AG09319 (cell line): ENCODE data around the gene HDAC4.

Experiments
- DNase-seq: peaks from one replicate; pipeline ENCODE4 v3.0.0-alpha.2; 2010; ENCODE audit warnings: low read depth; ENCODE audit errors: extremely low read depth
- CTCF ChIP-seq: IDR thresholded peaks from 2 replicates; pipeline ENCODE4 v1.5.1; 2011; ENCODE audit warnings: low read depth, mild to moderate bottlenecking, inconsistent platforms, low read length, moderate library complexity

The HDAC4 gene

GRCh38 chr2:239067196-239067865, 333.5 kb downstream of the HDAC4 start:
- TF ChIP-seq CTCF = no peak

GRCh38 chr2:239066597-239066996, 334.2 kb downstream of the HDAC4 start:
- DNase-seq = no peak
- no peak for TF ChIP-seq CTCF

More at GRCh38 chr2:239067196-239067865, 333.5 kb downstream of the HDAC4 start:
- DNase-seq = no peak

GRCh38 chr2:239065962-239066361, 334.9 kb downstream of the HDAC4 start:
- no peak for DNase-seq
- no peak for TF ChIP-seq CTCF

- TF ChIP-seq CTCF = no peak
- DNase-seq = no peak
Observed at GRCh38 chr2:239065537-239065936, 335.3 kb downstream of the HDAC4 start.

GRCh38 chr2:239064891-239065290, 335.9 kb downstream of the HDAC4 start:
- TF ChIP-seq CTCF = no peak
- DNase-seq = no peak

- no peak for DNase-seq
- TF ChIP-seq CTCF = no peak
Observed at GRCh38 chr2:239064253-239064652, 336.6 kb downstream of the HDAC4 start.

GRCh38 chr2:239062743-239063142, 338.1 kb downstream of the HDAC4 start:
- DNase-seq = no peak
- TF ChIP-seq CTCF = no peak
